Hepatocyte (in vitro differentiated cells): ENCODE results near the gene OR52B6. TPM values are rescaled to one million over a fixed set of nuclear protein-coding genes. Genes with fewer than 3 reads are reported as not detected.

ENCODE experiments used
- DNase-seq: peaks from one replicate; pipeline ENCODE4 v3.0.0-alpha.2; 2016; ENCODE audit warnings: low spot score
- H2AFZ ChIP-seq: fragments of 200-600 bp; sonication (generic); 2 replicates; pipeline ENCODE4 v1.6.0; 2016; ENCODE audit warnings: antibody characterized with exemption, mild to moderate bottlenecking
- H3K27ac ChIP-seq: fragments of 200-600 bp; sonication (generic); 2 replicates; pipeline ENCODE4 v1.5.1; 2016; ENCODE audit warnings: mild to moderate bottlenecking
- H3K27me3 ChIP-seq: fragments of 200-600 bp; sonication (generic); 2 replicates; pipeline ENCODE4 v1.6.1; 2016
- H3K36me3 ChIP-seq: fragments of 200-600 bp; sonication (generic); replicated peaks from 2 replicates; pipeline ENCODE4 v1.5.1; 2016; ENCODE audit warnings: low read depth; ENCODE audit not compliant: insufficient read depth
- H3K4me1 ChIP-seq: fragments of 200-600 bp; sonication (generic); 2 replicates; pipeline ENCODE4 v1.5.1; 2016; ENCODE audit warnings: mild to moderate bottlenecking, moderate library complexity; ENCODE audit not compliant: insufficient read depth
- H3K4me2 ChIP-seq: fragments of 200-600 bp; sonication (generic); 2 replicates; pipeline ENCODE4 v1.6.0; 2016
- H3K4me3 ChIP-seq: fragments of 200-600 bp; sonication (generic); 2 replicates; pipeline ENCODE4 v1.5.1; 2016; ENCODE audit warnings: mild to moderate bottlenecking
- H3K79me2 ChIP-seq: fragments of 200-600 bp; sonication (generic); 2 replicates; pipeline ENCODE4 v1.6.0; 2017; ENCODE audit warnings: mild to moderate bottlenecking
- H3K9me2 ChIP-seq: fragments of 200-600 bp; sonication (generic); replicated peaks from 2 replicates; pipeline ENCODE4 v1.6.0; 2017; ENCODE audit warnings: mild to moderate bottlenecking; ENCODE audit not compliant: insufficient read depth
- H3K9me3 ChIP-seq: fragments of 200-600 bp; sonication (generic); 2 replicates; pipeline ENCODE4 v1.5.1; 2016; ENCODE audit warnings: low read depth, mild to moderate bottlenecking
- H4K20me1 ChIP-seq: fragments of 200-600 bp; sonication (generic); 2 replicates; pipeline ENCODE4 v1.6.0; 2016; ENCODE audit warnings: mild to moderate bottlenecking; ENCODE audit not compliant: insufficient read depth, poor library complexity, severe bottlenecking
- CTCF ChIP-seq: fragments of 200-600 bp; sonication (generic); IDR thresholded peaks from 2 replicates; pipeline ENCODE4 v1.5.1; 2016; ENCODE audit warnings: antibody characterized with exemption, mild to moderate bottlenecking; ENCODE audit not compliant: poor library complexity
- EZH2 ChIP-seq: fragments of 200-600 bp; sonication (generic); IDR thresholded peaks from 2 replicates; pipeline ENCODE4 v1.6.1; 2016; ENCODE audit warnings: antibody characterized with exemption, mild to moderate bottlenecking, borderline replicate concordance
- EZH2phosphoT487 ChIP-seq: fragments of 200-600 bp; sonication (generic); IDR thresholded peaks from one replicate; pipeline ENCODE4 v1.6.1; 2018; ENCODE audit warnings: antibody characterized with exemption, mild to moderate bottlenecking, low read depth, moderate library complexity; ENCODE audit not compliant: unreplicated experiment, severe bottlenecking
- WGBS: methylation state at CpG from one replicate; pipeline ENCODE4 v1.1.6; 2016; ENCODE audit warnings: low lambda C conversion rate; ENCODE audit errors: missing lambda C conversion rate; 5-methylcytosine and 5-hydroxymethylcytosine counted together
- polyA plus RNA-seq: library from polyadenylated mRNA; unstranded; fragments of >200 nt; fragmentation: Nextera tagmentation; extraction: Ambion mirVana; gene quantifications from 2 replicates; pipeline ENCODE4 v1.2.1, GENCODE V29; 2016
- total RNA-seq: library from RNA; depleted of rRNA; stranded (reverse); fragments of >200 nt; gene quantifications from 2 replicates; pipeline ENCODE4 v1.2.3, GENCODE V29; 2014

The OR52B6 gene
- total and polyA plus RNA-seq, 2 experiments from 2014 or later = not detected

GRCh38 chr11:5591613-5592012, 10.9 kb downstream of the OR52B6 start:
- Histone ChIP-seq H3K27ac (no peak overlapping the region), H3K9me2 (no peaks in the 10 kb centered on the region), H3K36me3 (no peaks in the 10 kb centered on the region), H4K20me1 (no peaks in the 10 kb centered on the region), H3K9me3 (no peaks in the 10 kb centered on the region), H3K4me1 (no peaks in the 10 kb centered on the region), H3K4me2 (no peak overlapping the region), H3K79me2 (no peaks in the 10 kb centered on the region), H2AFZ (no peak overlapping the region), H3K4me3 (no peak overlapping the region), H3K27me3 (no peaks in the 10 kb centered on the region)
- no peak for DNase-seq
- 54% methylated on average over 3 of the region's 3 CpGs for WGBS
- no peak for TF ChIP-seq EZH2

DNA sequence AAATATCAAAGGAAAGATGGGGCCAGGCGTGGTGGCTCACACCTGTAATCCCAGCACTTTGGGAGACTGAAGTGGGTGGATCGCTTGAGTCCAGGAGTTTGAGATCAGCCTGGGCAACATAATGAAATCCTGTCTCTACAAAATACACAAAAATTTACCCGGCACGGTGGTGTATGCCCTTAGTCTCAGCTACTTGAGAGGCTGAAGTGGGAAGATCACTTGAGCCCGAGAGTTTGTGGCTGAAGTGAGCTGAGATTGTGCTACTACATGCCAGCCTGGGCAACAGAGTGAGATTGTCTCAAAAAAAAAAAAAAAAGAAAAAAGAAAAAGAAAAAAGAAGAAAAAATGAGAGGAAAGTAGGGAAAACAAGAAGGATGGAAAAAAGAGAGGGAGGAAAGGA, 11.9 kb downstream of the OR52B6 start:
- WGBS = 73% methylated on average over 5 of the region's 5 CpGs
- H3K27ac ChIP-seq = no peak overlapping the region
- H3K9me3 ChIP-seq = no peaks in the 10 kb centered on the region
- no peaks in the 10 kb centered on the region for H4K20me1 ChIP-seq
- no peaks in the 10 kb centered on the region for H3K4me1 ChIP-seq
- no peaks in the 10 kb centered on the region for H3K9me2 ChIP-seq
- TF ChIP-seq EZH2 (no peak), CTCF (no peak), EZH2phosphoT487 (no peak)
- H3K79me2 ChIP-seq = no peaks in the 10 kb centered on the region
- H3K4me3 ChIP-seq = no peak overlapping the region
- H3K4me2 ChIP-seq = no peak overlapping the region
- no peaks in the 10 kb centered on the region for H3K27me3 ChIP-seq
- H3K36me3 ChIP-seq = no peaks in the 10 kb centered on the region
- no peak overlapping the region for H2AFZ ChIP-seq
- DNase-seq = no peak

- Histone ChIP-seq H3K79me2 (no peaks in the 10 kb centered on the region), H3K9me2 (no peaks in the 10 kb centered on the region), H3K27me3 (no peaks in the 10 kb centered on the region), H3K36me3 (no peaks in the 10 kb centered on the region), H4K20me1 (no peaks in the 10 kb centered on the region), H2AFZ (no peak overlapping the region), H3K9me3 (no peaks in the 10 kb centered on the region), H3K4me2 (no peak overlapping the region), H3K4me3 (no peak overlapping the region), H3K27ac (no peak overlapping the region), H3K4me1 (no peaks in the 10 kb centered on the region)
- WGBS = 92% methylated on average over 1 of the region's 1 CpG
- DNase-seq = no peak
- TF ChIP-seq EZH2phosphoT487 = no peak
- TF ChIP-seq CTCF = no peak
- TF ChIP-seq EZH2 = no peak
These were observed 12.5 kb downstream of the OR52B6 start for GRCh38 chr11:5593146-5593545.

DNA sequence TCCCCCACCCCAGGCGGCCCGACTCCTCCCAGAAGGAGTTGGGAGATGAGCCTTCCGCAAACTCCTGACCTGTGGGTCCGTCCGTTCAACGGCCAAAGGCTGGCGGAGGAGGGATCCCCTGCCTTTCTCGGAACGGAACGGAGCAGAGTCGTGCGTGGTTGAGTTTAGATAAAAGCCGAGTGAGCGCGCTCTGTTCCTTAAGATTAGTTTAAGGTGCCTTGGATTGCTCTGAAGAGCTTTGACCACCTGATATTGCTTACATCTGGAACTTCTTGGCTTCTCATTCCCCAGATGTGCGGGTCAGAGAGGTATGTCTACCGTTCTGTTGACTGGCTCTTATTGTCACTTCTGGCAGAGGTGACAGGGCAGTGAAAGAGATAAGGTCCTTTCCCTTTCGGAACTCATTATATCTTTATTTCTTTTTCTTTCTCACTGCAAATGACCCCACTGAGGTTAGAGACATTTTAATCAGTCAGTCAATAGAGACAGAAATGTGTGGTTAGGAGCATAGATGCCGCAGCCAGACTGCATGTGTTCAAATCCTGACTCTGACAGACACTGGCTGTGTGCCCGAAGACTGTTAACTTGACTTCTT, 16.0 kb downstream of the OR52B6 start, which contains the start of gene TRIM6:
Gene TRIM6 (plus strand): TSS at position 31 of the 595 bp plus-strand sequence. CDS start 261 bp downstream, at position 292.
- no peaks in the 10 kb centered on the region for H3K36me3 ChIP-seq
- no peaks in the 10 kb centered on the region for H3K9me2 ChIP-seq
- H3K79me2 ChIP-seq = peaks cover 5% of the 10 kb centered on the region
- no peaks in the 10 kb centered on the region for H3K27me3 ChIP-seq
- DNase-seq = peak; percentile 80
- 9% methylated on average over 20 of the region's 20 CpGs for WGBS
- TF ChIP-seq EZH2phosphoT487 (no peak), CTCF (no peak), EZH2 (no peak)
- H3K4me3 ChIP-seq = peak within 1 kb of the TSS; percentile 48
- H3K4me1 ChIP-seq = no peaks in the 10 kb centered on the region
- peak within 1 kb of the TSS; percentile 82 for H2AFZ ChIP-seq
- H4K20me1 ChIP-seq = no peaks in the 10 kb centered on the region
- H3K9me3 ChIP-seq = no peaks in the 10 kb centered on the region
- H3K4me2 ChIP-seq = peak within 1 kb of the TSS; percentile 83
- H3K27ac ChIP-seq = peak within 1 kb of the TSS; percentile 66
